ENCODE measurements around the gene ECM1.
A peak's percentile ranks its signal among the peaks of the same experiment; 100 is the strongest.

Gene ECM1

DNA sequence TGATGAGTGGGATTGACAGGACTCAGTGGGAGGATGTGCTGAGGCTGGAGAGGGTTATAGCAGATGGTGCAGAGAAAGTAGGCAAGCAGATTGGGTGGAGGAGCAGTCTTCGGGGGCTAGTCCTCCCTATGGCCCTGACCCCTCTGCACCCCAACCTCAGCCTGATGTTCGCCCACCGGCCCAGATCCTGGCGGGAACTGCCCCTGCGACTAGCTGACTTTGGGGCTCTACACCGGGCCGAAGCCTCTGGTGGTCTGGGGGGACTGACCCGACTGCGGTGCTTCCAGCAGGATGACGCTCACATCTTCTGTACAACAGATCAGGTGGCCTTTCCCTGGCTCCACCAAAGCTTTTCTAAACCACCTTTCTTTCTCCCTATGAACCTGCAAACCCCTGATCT lies 9.6 kb upstream of the ECM1 start:
- Mint-ChIP-seq H3K4me3 (no peak overlapping the region), H3K27me3 (ENCODE audit: low read depth) (no peaks in the 10 kb centered on the region), H3K9me3 (no peaks in the 10 kb centered on the region), H3K4me1 (no peaks in the 10 kb centered on the region), H3K27ac (no peak overlapping the region), H3K36me3 (ENCODE audit: low read depth) (peaks cover 59% of the 10 kb centered on the region)
- TF ChIP-seq, protein P1, sequence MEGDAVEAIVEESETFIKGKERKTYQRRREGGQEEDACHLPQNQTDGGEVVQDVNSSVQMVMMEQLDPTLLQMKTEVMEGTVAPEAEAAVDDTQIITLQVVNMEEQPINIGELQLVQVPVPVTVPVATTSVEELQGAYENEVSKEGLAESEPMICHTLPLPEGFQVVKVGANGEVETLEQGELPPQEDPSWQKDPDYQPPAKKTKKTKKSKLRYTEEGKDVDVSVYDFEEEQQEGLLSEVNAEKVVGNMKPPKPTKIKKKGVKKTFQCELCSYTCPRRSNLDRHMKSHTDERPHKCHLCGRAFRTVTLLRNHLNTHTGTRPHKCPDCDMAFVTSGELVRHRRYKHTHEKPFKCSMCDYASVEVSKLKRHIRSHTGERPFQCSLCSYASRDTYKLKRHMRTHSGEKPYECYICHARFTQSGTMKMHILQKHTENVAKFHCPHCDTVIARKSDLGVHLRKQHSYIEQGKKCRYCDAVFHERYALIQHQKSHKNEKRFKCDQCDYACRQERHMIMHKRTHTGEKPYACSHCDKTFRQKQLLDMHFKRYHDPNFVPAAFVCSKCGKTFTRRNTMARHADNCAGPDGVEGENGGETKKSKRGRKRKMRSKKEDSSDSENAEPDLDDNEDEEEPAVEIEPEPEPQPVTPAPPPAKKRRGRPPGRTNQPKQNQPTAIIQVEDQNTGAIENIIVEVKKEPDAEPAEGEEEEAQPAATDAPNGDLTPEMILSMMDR (IDR thresholded peaks at IDR 0.05; ENCODE audit: unreplicated experiment in 3 of 3), result no peak

DNA sequence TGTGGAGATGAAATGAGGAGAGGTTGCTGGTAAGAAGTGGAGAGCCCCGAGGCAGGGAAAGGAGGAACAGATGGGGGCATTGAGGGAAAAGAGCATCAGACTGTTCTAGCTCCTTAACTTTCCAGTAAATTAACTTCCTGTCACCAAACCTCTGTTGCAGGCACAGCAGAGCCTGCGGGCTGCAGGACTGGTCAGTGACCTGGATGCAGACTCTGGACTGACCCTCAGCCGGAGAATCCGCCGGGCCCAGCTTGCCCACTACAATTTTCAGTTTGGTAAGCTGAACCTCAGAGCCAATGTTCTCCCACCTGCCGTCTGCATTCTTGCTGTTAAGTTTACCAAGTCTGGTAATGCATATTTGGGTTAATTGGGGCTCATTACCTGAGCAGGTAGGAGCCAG lies 2.5 kb upstream of the ECM1 start:
- TF ChIP-seq, protein P1 (IDR thresholded peaks at IDR 0.05; ENCODE audit: unreplicated experiment in 3 of 3), result no peak
- Mint-ChIP-seq H3K4me1 (peaks cover 23% of the 10 kb centered on the region), H3K4me3 (no peak overlapping the region), H3K27ac (peak overlapping the region in 2 of 3 experiments; percentile 11 to 76), H3K27me3 (ENCODE audit: low read depth) (no peaks in the 10 kb centered on the region), H3K9me3 (no peaks in the 10 kb centered on the region), H3K36me3 (ENCODE audit: low read depth) (peaks cover 41% of the 10 kb centered on the region)

DNA sequence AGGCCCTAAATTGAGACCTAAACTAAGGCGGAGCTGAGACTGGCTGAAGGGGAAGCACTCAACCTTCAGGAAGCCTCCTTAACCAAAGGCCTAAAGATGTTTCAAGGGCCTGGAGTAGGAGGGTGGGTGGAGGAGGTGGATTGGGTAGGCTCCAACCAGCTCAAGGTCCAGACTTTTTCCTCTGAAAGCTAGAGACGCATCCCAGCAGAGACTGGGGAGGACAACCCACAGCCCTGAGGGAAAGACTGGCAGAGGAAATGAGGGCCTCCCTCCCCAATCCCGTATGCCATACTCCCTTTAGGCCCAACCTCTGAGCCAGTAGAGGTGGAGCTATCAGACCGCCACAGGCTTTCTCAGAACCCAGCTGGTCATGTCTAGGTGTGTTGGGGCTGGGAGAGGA lies 1.1 kb downstream of the ECM1 start:
- no peak overlapping the region for H3K4me3 Mint-ChIP-seq
- H3K27me3 Mint-ChIP-seq (ENCODE audit: low read depth), result peaks cover 4% of the 10 kb centered on the region
- TF ChIP-seq, protein P1 (IDR thresholded peaks at IDR 0.05; ENCODE audit: unreplicated experiment in 3 of 3), result no peak
- H3K9me3 Mint-ChIP-seq, result no peaks in the 10 kb centered on the region
- H3K36me3 Mint-ChIP-seq (ENCODE audit: low read depth), result peaks cover 38% of the 10 kb centered on the region
- H3K27ac Mint-ChIP-seq, result peak overlapping the region; percentile 75 to 85 (median 84)
- peaks cover 38% of the 10 kb centered on the region for H3K4me1 Mint-ChIP-seq

DNA sequence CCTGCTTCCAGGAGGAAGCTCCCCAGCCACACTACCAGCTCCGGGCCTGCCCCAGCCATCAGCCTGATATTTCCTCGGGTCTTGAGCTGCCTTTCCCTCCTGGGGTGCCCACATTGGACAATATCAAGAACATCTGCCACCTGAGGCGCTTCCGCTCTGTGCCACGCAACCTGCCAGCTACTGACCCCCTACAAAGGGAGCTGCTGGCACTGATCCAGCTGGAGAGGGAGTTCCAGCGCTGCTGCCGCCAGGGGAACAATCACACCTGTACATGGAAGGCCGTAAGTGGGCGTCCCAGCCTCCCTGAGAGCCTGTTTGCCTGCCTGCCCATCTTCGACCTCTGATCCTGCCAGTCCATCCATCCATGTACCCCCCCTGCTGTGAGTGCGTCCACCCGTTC lies 3.6 kb downstream of the ECM1 start:
- H3K9me3 Mint-ChIP-seq, result no peaks in the 10 kb centered on the region
- peaks cover 54% of the 10 kb centered on the region for H3K4me1 Mint-ChIP-seq
- peaks cover 4% of the 10 kb centered on the region for H3K27me3 Mint-ChIP-seq (ENCODE audit: low read depth)
- peaks cover 21% of the 10 kb centered on the region for H3K36me3 Mint-ChIP-seq (ENCODE audit: low read depth)
- peak overlapping the region in 2 of 3 experiments; percentile 82 to 91 for H3K27ac Mint-ChIP-seq
- TF ChIP-seq, protein P1 (IDR thresholded peaks at IDR 0.05; ENCODE audit: unreplicated experiment in 3 of 3), result no peak
- H3K4me3 Mint-ChIP-seq, result no peak overlapping the region

DNA sequence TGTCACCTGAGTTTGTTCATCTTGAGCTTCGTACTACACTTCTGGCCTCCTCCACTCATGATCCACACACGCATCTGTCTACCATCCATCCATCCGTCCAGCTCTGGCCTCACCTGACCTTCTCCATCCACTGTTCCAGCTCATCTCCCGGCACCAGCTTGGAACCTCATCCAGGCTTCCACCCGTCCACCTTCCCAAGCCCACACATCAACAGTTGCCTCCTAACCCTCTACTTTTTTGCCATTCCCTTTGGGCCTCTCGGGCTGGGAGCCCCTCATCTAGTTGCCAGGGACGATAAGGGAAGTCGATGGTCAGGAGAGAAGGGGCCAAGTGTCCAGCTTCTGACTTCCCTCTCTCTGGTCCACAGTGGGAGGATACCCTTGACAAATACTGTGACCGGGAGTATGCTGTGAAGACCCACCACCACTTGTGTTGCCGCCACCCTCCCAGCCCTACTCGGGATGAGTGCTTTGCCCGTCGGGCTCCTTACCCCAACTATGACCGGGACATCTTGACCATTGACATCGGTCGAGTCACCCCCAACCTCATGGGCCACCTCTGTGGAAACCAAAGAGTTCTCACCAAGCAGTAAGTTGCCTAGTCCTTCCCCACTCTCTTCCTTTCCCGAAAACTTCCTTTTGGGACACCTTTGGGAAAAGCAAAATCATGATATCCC lies 4.2 kb downstream of the ECM1 start:
- Mint-ChIP-seq H3K9me3 (no peaks in the 10 kb centered on the region), H3K4me3 (peak overlapping the region; percentile 4 to 34 (median 17)), H3K4me1 (peaks cover 52% of the 10 kb centered on the region), H3K36me3 (ENCODE audit: low read depth) (peaks cover 16% of the 10 kb centered on the region), H3K27ac (peak overlapping the region; percentile 82 to 91 (median 86)), H3K27me3 (ENCODE audit: low read depth) (peaks cover 4% of the 10 kb centered on the region)
- TF ChIP-seq, protein P1 (IDR thresholded peaks at IDR 0.05; ENCODE audit: unreplicated experiment in 3 of 3), result no peak

DNA sequence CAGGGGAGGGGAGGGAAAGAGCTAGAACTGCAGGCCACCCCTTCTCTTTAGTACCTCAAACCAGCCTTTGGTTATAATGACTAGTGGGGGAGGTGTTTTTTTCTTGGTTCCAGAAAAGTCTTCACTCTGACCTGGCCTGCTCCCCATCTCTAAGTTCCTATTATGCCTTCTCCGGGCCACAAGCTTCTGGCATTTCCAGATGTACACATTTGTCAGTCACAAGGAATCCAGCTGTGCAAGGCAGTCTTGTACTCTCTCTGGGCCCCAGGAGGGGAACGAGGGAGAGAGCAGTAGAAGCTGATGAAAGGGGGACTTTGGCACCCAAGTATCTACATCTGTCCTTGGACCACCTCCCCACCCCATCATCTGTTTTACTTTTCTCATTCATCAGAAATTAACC lies 4.9 kb downstream of the ECM1 start:
- Mint-ChIP-seq H3K27ac (peak overlapping the region; percentile 82 to 91 (median 86)), H3K4me1 (peaks cover 48% of the 10 kb centered on the region), H3K27me3 (ENCODE audit: low read depth) (peaks cover 4% of the 10 kb centered on the region), H3K36me3 (ENCODE audit: low read depth) (peaks cover 16% of the 10 kb centered on the region), H3K9me3 (no peaks in the 10 kb centered on the region), H3K4me3 (peak overlapping the region; percentile 4 to 34 (median 17))
- TF ChIP-seq, protein P1 (IDR thresholded peaks at IDR 0.05; ENCODE audit: unreplicated experiment in 3 of 3), result no peak
